Spleen (tissue), 7 donors: Measurements from ENCODE around the gene SEC14L2.

Experiments
- POLR2A ChIP-seq, 3 donors: fragments of 450-650 bp; IDR thresholded peaks; one replicate each; pipeline ENCODE4 v1.5.1; 2017; ENCODE audit warnings: antibody characterized with exemption in 3 of 3, mild to moderate bottlenecking in 1 of 3
- POLR2AphosphoS5 ChIP-seq, 3 donors: sonication (generic); formaldehyde crosslinking; IDR thresholded peaks; one replicate each; pipeline ENCODE4 v1.5.1; 2017; ENCODE audit warnings: antibody characterized with exemption in 3 of 3
- TF ChIP-seq, protein P1 (sequence below), 11 experiments: fragments of 200-600 bp in 7 of 11; fragments of 450-650 bp in 4 of 11; sonication (generic) in 4 of 11; IDR thresholded peaks in 8 of 11; conservative IDR thresholded peaks in 3 of 11; 1 replicate in 7 of 11; 2 replicates in 4 of 11; pipeline versions ENCODE4 v1.4.0 to v1.8.0; 2016 to 2021; ENCODE audit warnings: antibody characterized with exemption in 11 of 11, inconsistent platforms in 4 of 11, mild to moderate bottlenecking in 1 of 11
- donor health status: DM: no; HTN: no; CAD: no; lungs with moderate emphysema.
- donor health status: DM: no; HTN: no; CAD: no.
- donor health status: DM: no; HTN: no; CAD: no.

GRCh38 chr22:30390974-30391691 lies 5.7 kb upstream of the SEC14L2 start:
- TF ChIP-seq, protein P1, sequence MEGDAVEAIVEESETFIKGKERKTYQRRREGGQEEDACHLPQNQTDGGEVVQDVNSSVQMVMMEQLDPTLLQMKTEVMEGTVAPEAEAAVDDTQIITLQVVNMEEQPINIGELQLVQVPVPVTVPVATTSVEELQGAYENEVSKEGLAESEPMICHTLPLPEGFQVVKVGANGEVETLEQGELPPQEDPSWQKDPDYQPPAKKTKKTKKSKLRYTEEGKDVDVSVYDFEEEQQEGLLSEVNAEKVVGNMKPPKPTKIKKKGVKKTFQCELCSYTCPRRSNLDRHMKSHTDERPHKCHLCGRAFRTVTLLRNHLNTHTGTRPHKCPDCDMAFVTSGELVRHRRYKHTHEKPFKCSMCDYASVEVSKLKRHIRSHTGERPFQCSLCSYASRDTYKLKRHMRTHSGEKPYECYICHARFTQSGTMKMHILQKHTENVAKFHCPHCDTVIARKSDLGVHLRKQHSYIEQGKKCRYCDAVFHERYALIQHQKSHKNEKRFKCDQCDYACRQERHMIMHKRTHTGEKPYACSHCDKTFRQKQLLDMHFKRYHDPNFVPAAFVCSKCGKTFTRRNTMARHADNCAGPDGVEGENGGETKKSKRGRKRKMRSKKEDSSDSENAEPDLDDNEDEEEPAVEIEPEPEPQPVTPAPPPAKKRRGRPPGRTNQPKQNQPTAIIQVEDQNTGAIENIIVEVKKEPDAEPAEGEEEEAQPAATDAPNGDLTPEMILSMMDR (IDR thresholded peaks at IDR 0.05 in 8 of 11, conservative IDR thresholded peaks at IDR 0.05 in 3 of 11): peak; percentile 81 to 93 (median 85)
- TF ChIP-seq POLR2A (IDR thresholded peaks at IDR 0.05): no peak
- TF ChIP-seq POLR2AphosphoS5 (IDR thresholded peaks at IDR 0.05): peak in 1 of 3 donors; percentile 39
